HepG2 (cell line): ENCODE results near the gene BMPR2. TPM values are rescaled to one million over a fixed set of nuclear protein-coding genes. Genes with fewer than 3 reads are reported as not detected.

ENCODE experiments used
- BCL6 ChIP-seq: IDR thresholded peaks from 2 replicates; pipeline ENCODE4 v1.6.1; 2016; ENCODE audit warnings: missing genetic modification reagents, missing compliant biosample characterization
- DMAP1 ChIP-seq: IDR thresholded peaks from 2 replicates; pipeline ENCODE4 v1.6.1; 2016
- EP300 ChIP-seq, 3 experiments: sonication (generic) in 1 of 3; formaldehyde crosslinking in 1 of 3; IDR thresholded peaks; 2 replicates each; pipeline versions ENCODE4 v1.5.1 to v1.6.1; 2011 to 2020; ENCODE audit warnings: low read depth in 2 of 3, low read length in 2 of 3, borderline replicate concordance in 1 of 3, improper control_type of control experiment in 1 of 3, mild to moderate bottlenecking in 1 of 3, missing genetic modification reagents in 1 of 3, moderate library complexity in 1 of 3
- HOXA3 ChIP-seq: sonication (generic); formaldehyde crosslinking; IDR thresholded peaks from 2 replicates; pipeline ENCODE4 v1.5.0; 2020; ENCODE audit warnings: missing genetic modification reagents
- NR2F6 ChIP-seq, 2 experiments: IDR thresholded peaks; 2 replicates each; pipeline ENCODE4 v1.6.1; 2016; ENCODE audit warnings: antibody characterized with exemption in 1 of 2, mild to moderate bottlenecking in 1 of 2
- PCBP1 ChIP-seq: fragments of 200-400 bp; formaldehyde crosslinking; IDR thresholded peaks from 2 replicates; pipeline ENCODE4 v1.6.1; 2017; ENCODE audit warnings: mild to moderate bottlenecking, low read depth, low read length, borderline replicate concordance
- PCBP2 ChIP-seq: fragments of 200-400 bp; formaldehyde crosslinking; optimal IDR thresholded peaks from 2 replicates; pipeline ENCODE3; 2018; ENCODE audit warnings: low read length, low read depth; ENCODE audit not compliant: poor library complexity, severe bottlenecking
- SP140L ChIP-seq: sonication (generic); formaldehyde crosslinking; IDR thresholded peaks from 2 replicates; pipeline ENCODE4 v1.4.0; 2020; ENCODE audit warnings: missing genetic modification reagents, borderline replicate concordance
- ZFY ChIP-seq: sonication (generic); formaldehyde crosslinking; IDR thresholded peaks from 2 replicates; pipeline ENCODE4 v1.4.0; 2020; ENCODE audit warnings: missing genetic modification reagents
- ZNF121 ChIP-seq: sonication (generic); formaldehyde crosslinking; IDR thresholded peaks from 2 replicates; pipeline ENCODE4 v1.5.0; 2020; ENCODE audit warnings: mild to moderate bottlenecking, missing genetic modification reagents
- ZNF292 ChIP-seq: sonication (generic); formaldehyde crosslinking; IDR thresholded peaks from 2 replicates; pipeline ENCODE4 v1.8.1; 2022; ENCODE audit warnings: mild to moderate bottlenecking, low read depth, missing genetic modification reagents, borderline replicate concordance
- ZNF713 ChIP-seq: sonication (generic); formaldehyde crosslinking; IDR thresholded peaks from 2 replicates; pipeline ENCODE4 v1.4.0; 2020; ENCODE audit warnings: mild to moderate bottlenecking, missing genetic modification reagents
- polyA plus RNA-seq, 8 experiments: library from polyadenylated mRNA; depleted of rRNA in 3 of 8; stranded (reverse) in 7 of 8; unstranded in 1 of 8; fragments of >200 nt; fragmentation: Illumina TruSeq in 4 of 8; extraction: Trizol in 4 of 8; gene quantifications; 2 replicates each; pipeline versions ENCODE4 v1.2.1 to v1.2.3, GENCODE V29; 2011 to 2016; ENCODE audit warnings: low read depth in 4 of 8, missing spikeins in 1 of 8, mixed read lengths in 1 of 8; ENCODE audit not compliant: insufficient read depth in 1 of 8
- total RNA-seq, 5 experiments: library from RNA; depleted of rRNA; stranded (reverse); fragments of >200 nt; fragmentation: Illumina TruSeq; extraction: Trizol; gene quantifications; 2 replicates each; pipeline ENCODE4 v1.2.3, GENCODE V29; 2016; ENCODE audit warnings: low read depth in 1 of 5
- TF ChIP-seq, protein P1 (sequence below): sonication (generic); formaldehyde crosslinking; IDR thresholded peaks from 2 replicates; pipeline ENCODE4 v1.4.0; 2020; ENCODE audit warnings: missing genetic modification reagents
- TF ChIP-seq, protein P2 (sequence below): sonication (generic); formaldehyde crosslinking; IDR thresholded peaks from 2 replicates; pipeline ENCODE4 v1.4.0; 2020; ENCODE audit warnings: mild to moderate bottlenecking, missing genetic modification reagents
- TF ChIP-seq, protein P3 (sequence below): sonication (generic); formaldehyde crosslinking; IDR thresholded peaks from 2 replicates; pipeline ENCODE4 v1.4.0; 2020; ENCODE audit warnings: mild to moderate bottlenecking, missing genetic modification reagents
- TF ChIP-seq, protein P4 (sequence below): sonication (generic); formaldehyde crosslinking; IDR thresholded peaks from 2 replicates; pipeline ENCODE4 v1.8.1; 2023; ENCODE audit warnings: mild to moderate bottlenecking, moderate library complexity, missing genetic modification reagents
- TF ChIP-seq, protein P5 (sequence below): IDR thresholded peaks from 2 replicates; pipeline ENCODE4 v1.4.0; 2020; ENCODE audit warnings: mild to moderate bottlenecking, missing genetic modification reagents

Gene BMPR2
- total and polyA plus RNA-seq, 2 of the 13 experiments (the other 11 are each of a cell fraction or from before 2014, with no cell fraction given): 5.5 to 10.3 TPM

DNA sequence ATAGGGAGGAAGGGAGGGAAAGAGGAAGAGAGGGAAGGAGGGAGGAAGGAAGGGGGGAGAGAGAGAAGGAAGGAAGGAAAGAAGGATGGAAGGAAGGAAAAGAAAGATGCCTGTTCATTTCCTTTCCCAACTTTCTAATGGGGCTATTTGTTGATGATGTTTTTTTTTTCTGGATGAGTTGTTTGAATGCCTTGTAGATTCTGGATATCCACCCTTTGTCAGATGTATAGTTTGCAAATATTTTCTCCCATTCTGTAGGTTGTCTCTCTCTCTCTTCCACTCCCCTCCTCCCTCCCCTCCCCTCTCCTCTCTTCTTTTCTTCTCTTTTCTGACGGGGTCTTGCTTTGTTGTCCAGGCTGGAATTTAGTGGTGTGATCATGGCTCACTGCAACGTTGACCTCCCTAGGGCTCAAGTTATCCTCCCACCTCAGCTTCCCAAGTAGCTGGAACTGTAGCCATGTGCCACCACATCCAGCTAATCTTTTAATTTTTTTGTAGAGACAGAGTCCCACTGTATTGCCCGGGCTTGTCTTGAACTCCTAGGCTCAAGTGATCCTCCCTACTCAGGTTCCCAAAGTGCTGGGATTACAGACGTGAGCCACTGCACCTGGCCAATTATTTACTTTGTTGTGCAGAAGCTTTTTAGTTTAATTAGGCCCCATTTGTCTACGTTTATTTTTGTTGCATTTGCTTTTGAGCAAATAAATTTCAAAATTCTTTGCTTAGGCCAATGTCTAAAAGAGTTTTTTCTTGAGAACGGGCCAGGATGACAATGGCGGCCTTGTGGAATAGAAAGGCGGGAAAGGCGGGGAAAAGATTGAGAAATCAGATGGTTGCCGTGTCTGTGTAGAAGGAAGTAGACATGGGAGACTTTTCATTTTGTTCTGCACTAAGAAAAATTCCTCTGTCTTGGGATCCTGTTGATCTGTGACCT is 201.4 kb downstream of the BMPR2 start (continued):
- TF ChIP-seq PCBP2 (peak; percentile 97), BCL6 (CRISPR knock-in tag) (0 out of 2 replicates have a peak, but pooled peaks have one; percentile 13), ZNF292 (CRISPR knock-in tag) (0 out of 2 replicates have a peak, but pooled peaks have one; percentile 27), SP140L (CRISPR knock-in tag) (0 out of 2 replicates have a peak, but pooled peaks have one; percentile 23), ZNF713 (CRISPR knock-in tag) (no peak), NR2F6 (IDR thresholded peaks at IDR 0.05) (peak; percentile 9; the same call in 1 of the 2 replicates), NR2F6 (CRISPR knock-in tag; IDR thresholded peaks at IDR 0.05) (no peak), ZNF121 (CRISPR knock-in tag) (peak; percentile 86), HOXA3 (CRISPR knock-in tag) (0 out of 2 replicates have a peak, but pooled peaks have one; percentile 19), PCBP1 (peak; percentile 99), DMAP1 (CRISPR knock-in tag) (peak; percentile 45; the same call in 1 of the 2 replicates), EP300 (IDR thresholded peaks at IDR 0.05; ENCODE audit: low read depth in 2 of 2, low read length in 2 of 2) (peak in 1 of 2 experiments; percentile 33; a peak in 1 of 4 replicates), EP300 (CRISPR knock-in tag; IDR thresholded peaks at IDR 0.05; ENCODE audit: borderline replicate concordance) (no peak), ZFY (0 out of 2 replicates have a peak, but pooled peaks have one; percentile 23)
- TF ChIP-seq, protein P1, sequence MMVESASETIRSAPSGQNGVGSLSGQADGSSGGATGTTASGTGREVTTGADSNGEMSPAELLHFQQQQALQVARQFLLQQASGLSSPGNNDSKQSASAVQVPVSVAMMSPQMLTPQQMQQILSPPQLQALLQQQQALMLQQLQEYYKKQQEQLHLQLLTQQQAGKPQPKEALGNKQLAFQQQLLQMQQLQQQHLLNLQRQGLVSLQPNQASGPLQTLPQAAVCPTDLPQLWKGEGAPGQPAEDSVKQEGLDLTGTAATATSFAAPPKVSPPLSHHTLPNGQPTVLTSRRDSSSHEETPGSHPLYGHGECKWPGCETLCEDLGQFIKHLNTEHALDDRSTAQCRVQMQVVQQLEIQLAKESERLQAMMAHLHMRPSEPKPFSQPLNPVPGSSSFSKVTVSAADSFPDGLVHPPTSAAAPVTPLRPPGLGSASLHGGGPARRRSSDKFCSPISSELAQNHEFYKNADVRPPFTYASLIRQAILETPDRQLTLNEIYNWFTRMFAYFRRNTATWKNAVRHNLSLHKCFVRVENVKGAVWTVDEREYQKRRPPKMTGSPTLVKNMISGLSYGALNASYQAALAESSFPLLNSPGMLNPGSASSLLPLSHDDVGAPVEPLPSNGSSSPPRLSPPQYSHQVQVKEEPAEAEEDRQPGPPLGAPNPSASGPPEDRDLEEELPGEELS (CRISPR knock-in tag): peak; percentile 64; the same call in 1 of the 2 replicates
- TF ChIP-seq, protein P2, sequence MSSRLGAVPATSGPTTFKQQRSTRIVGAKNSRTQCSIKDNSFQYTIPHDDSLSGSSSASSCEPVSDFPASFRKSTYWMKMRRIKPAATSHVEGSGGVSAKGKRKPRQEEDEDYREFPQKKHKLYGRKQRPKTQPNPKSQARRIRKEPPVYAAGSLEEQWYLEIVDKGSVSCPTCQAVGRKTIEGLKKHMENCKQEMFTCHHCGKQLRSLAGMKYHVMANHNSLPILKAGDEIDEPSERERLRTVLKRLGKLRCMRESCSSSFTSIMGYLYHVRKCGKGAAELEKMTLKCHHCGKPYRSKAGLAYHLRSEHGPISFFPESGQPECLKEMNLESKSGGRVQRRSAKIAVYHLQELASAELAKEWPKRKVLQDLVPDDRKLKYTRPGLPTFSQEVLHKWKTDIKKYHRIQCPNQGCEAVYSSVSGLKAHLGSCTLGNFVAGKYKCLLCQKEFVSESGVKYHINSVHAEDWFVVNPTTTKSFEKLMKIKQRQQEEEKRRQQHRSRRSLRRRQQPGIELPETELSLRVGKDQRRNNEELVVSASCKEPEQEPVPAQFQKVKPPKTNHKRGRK (CRISPR knock-in tag): 0 out of 2 replicates have a peak, but pooled peaks have one; percentile 31
- TF ChIP-seq, protein P3, sequence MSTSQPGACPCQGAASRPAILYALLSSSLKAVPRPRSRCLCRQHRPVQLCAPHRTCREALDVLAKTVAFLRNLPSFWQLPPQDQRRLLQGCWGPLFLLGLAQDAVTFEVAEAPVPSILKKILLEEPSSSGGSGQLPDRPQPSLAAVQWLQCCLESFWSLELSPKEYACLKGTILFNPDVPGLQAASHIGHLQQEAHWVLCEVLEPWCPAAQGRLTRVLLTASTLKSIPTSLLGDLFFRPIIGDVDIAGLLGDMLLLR: no peak
- TF ChIP-seq, protein P4, sequence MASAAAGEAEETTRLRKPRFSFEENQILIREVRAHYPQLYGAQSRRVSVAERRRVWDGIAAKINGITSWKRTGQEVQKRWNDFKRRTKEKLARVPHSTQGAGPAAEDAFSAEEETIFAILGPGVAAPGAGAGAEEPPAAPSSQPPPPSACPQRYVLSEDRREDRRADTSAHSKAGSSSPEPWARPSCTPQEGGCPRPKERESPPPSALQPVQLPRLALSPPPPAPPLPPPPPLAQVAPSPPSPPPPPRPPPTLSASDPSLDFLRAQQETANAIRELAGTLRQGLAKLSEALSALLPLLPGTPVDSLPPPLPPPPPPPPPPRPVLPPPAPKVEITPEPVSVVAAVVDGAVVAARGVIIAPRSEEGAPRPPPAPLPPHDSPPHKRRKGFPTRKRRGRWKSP (CRISPR knock-in tag): 0 out of 2 replicates have a peak, but pooled peaks have one; percentile 34
- TF ChIP-seq, protein P5, sequence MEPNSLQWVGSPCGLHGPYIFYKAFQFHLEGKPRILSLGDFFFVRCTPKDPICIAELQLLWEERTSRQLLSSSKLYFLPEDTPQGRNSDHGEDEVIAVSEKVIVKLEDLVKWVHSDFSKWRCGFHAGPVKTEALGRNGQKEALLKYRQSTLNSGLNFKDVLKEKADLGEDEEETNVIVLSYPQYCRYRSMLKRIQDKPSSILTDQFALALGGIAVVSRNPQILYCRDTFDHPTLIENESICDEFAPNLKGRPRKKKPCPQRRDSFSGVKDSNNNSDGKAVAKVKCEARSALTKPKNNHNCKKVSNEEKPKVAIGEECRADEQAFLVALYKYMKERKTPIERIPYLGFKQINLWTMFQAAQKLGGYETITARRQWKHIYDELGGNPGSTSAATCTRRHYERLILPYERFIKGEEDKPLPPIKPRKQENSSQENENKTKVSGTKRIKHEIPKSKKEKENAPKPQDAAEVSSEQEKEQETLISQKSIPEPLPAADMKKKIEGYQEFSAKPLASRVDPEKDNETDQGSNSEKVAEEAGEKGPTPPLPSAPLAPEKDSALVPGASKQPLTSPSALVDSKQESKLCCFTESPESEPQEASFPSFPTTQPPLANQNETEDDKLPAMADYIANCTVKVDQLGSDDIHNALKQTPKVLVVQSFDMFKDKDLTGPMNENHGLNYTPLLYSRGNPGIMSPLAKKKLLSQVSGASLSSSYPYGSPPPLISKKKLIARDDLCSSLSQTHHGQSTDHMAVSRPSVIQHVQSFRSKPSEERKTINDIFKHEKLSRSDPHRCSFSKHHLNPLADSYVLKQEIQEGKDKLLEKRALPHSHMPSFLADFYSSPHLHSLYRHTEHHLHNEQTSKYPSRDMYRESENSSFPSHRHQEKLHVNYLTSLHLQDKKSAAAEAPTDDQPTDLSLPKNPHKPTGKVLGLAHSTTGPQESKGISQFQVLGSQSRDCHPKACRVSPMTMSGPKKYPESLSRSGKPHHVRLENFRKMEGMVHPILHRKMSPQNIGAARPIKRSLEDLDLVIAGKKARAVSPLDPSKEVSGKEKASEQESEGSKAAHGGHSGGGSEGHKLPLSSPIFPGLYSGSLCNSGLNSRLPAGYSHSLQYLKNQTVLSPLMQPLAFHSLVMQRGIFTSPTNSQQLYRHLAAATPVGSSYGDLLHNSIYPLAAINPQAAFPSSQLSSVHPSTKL (CRISPR knock-in tag): peak; percentile 52; the same call in 1 of the 2 replicates
